ENCODE data around the gene CLIC1. TPM values are rescaled to one million over a fixed set of nuclear protein-coding genes. Genes with fewer than 3 reads are reported as not detected.

CLIC1 gene
- total and polyA plus RNA-seq, 10 of the 15 experiments (the other 5 are each of a cell fraction or from before 2014, with no cell fraction given), result 446 to 1,266 (median 636) TPM

- no peaks in the 10 kb centered on the region for H3K27me3 ChIP-seq (replicated peaks in 1 of 2; ENCODE audit: control insufficient read depth in 2 of 2, insufficient read depth in 2 of 2, low read length in 1 of 2)
- intact Hi-C loops (cut with micrococcal nuclease; ENCODE audit: unreplicated experiment) (no loop called here), in situ Hi-C loops (cut with MboI) (no loop called here)
- WGBS (ENCODE audit: insufficient coverage, insufficient replicate concordance, low lambda C conversion rate, missing lambda C conversion rate), result 97% methylated on average over 6 of the region's 6 CpGs
- no peak overlapping the region for H3K4me3 ChIP-seq
- no peak overlapping the region for H3K9ac ChIP-seq (ENCODE audit: control insufficient read depth, insufficient read depth, low read length)
- ChIA-PET POLR2A (interaction anchor here (0.8 kb wide), 1 partner anchor 140 kb away, joined by 7 read pairs; no protein-coding TSS in a partner anchor), RAD21 (ENCODE audit: unreplicated experiment) (no interaction called here), SMC1A (ENCODE audit: uncharacterized antibody, unreplicated experiment) (interaction anchor here (0.7 to 0.8 kb wide), 2 partner anchors 139 to 173 kb away, joined by 3 to 4 read pairs; no protein-coding TSS in a partner anchor), CTCF (interaction anchor here (2.2 to 2.3 kb wide), 2 partner anchors 69 to 140 kb away, joined by 5 to 7 read pairs; no protein-coding TSS in a partner anchor)
- no peak overlapping the region for H2AFZ ChIP-seq (ENCODE audit: control insufficient read depth, low read depth, low read length)
- H3K4me2 ChIP-seq (ENCODE audit: control insufficient read depth, insufficient read depth), result no peak overlapping the region
- H3K9me3 ChIP-seq (replicated peaks; ENCODE audit: control insufficient read depth, insufficient read depth, low read length), result no peaks in the 10 kb centered on the region
- no peaks in the 10 kb centered on the region for H3K79me2 ChIP-seq (ENCODE audit: control insufficient read depth, insufficient read depth, low read length)
- DNase-seq (ENCODE audit: low read depth, low spot score) (no peak), ATAC-seq (no peak), FAIRE-seq (no peak)
- peaks cover 15 to 41% of the 10 kb centered on the region in 2 experiments for H3K36me3 ChIP-seq (ENCODE audit: control insufficient read depth in 2 of 2, insufficient read depth in 2 of 2, low read length in 1 of 2)
- no peaks in the 10 kb centered on the region for H4K20me1 ChIP-seq (ENCODE audit: control insufficient read depth, insufficient read depth)
- H3K4me1 ChIP-seq (ENCODE audit: control insufficient read depth, insufficient read depth, low read length), result no peaks in the 10 kb centered on the region
- TF ChIP-seq USF1 (IDR thresholded peaks at IDR 0.05; ENCODE audit: borderline replicate concordance, extremely low read length, insufficient read depth, low read depth, low read length) (no peak), YY1 (IDR thresholded peaks at IDR 0.05; ENCODE audit: low read depth, low read length) (no peak), CBX3 (IDR thresholded peaks at IDR 0.05; ENCODE audit: borderline replicate concordance, low read depth) (no peak), ZNF274 (IDR thresholded peaks at IDR 0.05; ENCODE audit: insufficient read depth, insufficient read length) (no peak), BCLAF1 (IDR thresholded peaks at IDR 0.05) (no peak)
- TF ChIP-seq, protein P1, sequence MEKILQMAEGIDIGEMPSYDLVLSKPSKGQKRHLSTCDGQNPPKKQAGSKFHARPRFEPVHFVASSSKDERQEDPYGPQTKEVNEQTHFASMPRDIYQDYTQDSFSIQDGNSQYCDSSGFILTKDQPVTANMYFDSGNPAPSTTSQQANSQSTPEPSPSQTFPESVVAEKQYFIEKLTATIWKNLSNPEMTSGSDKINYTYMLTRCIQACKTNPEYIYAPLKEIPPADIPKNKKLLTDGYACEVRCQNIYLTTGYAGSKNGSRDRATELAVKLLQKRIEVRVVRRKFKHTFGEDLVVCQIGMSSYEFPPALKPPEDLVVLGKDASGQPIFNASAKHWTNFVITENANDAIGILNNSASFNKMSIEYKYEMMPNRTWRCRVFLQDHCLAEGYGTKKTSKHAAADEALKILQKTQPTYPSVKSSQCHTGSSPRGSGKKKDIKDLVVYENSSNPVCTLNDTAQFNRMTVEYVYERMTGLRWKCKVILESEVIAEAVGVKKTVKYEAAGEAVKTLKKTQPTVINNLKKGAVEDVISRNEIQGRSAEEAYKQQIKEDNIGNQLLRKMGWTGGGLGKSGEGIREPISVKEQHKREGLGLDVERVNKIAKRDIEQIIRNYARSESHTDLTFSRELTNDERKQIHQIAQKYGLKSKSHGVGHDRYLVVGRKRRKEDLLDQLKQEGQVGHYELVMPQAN (conservative IDR thresholded peaks at IDR 0.05), result no peak
- no TSS peak for BruUV-seq (replicated peaks)
- H3K27ac ChIP-seq (ENCODE audit: control insufficient read depth, insufficient read depth), result no peak overlapping the region
Observed at GRCh38 chr6:31691078-31691463, 45.3 kb downstream of the CLIC1 start.

Data from GM12878 (cell line).